Measurements from ENCODE around the gene IRS4. TPM values are rescaled to one million over a fixed set of nuclear protein-coding genes. Genes with fewer than 3 reads are reported as not detected.
A peak's percentile ranks its signal among the peaks of the same experiment; 100 is the strongest.

Gene IRS4
- total RNA-seq, result 1 to 10 TPM in 1 of 4 donors, under 1 TPM in 3; 0.22 to 1.5 (median 0.64) TPM

GRCh38 chrX:108736509-108737479 lies at the start of gene IRS4:
IRS4 (minus strand) TSS chrX:108736563.
- Histone ChIP-seq H3K27ac (peak within 1 kb of the TSS in 1 of 4 donors; percentile 67), H3K27me3 (peaks cover 0 to 93% of the 10 kb centered on the region in 2 donors), H3K4me3 (peak within 1 kb of the TSS; percentile 21 to 58 (median 28)), H3K4me1 (peaks cover 0 to 15% (median 0%) of the 10 kb centered on the region in 4 donors), H3K36me3 (no peaks in the 10 kb centered on the region), H3K9me3 (no peaks in the 10 kb centered on the region)
- TF ChIP-seq EP300 (IDR thresholded peaks at IDR 0.05), result peak in 1 of 2 donors; percentile 26
- TF ChIP-seq CTCF (IDR thresholded peaks at IDR 0.05), result no peak
- TF ChIP-seq POLR2A (IDR thresholded peaks at IDR 0.05), result no peak
- WGBS, 2 donors, result 0 to 38% methylated on average over 29 to 62 of the region's 62 CpGs
- DNase-seq (ENCODE audit: low spot score in 2 of 2), result no peak

- TF ChIP-seq POLR2A (IDR thresholded peaks at IDR 0.05), result no peak
- no peak for TF ChIP-seq EP300 (IDR thresholded peaks at IDR 0.05)
- no peak for TF ChIP-seq CTCF (IDR thresholded peaks at IDR 0.05)
- Histone ChIP-seq H3K9me3 (no peaks in the 10 kb centered on the region), H3K4me3 (no peak overlapping the region), H3K27me3 (peaks cover 0 to 5% of the 10 kb centered on the region in 2 donors), H3K36me3 (no peaks in the 10 kb centered on the region), H3K27ac (no peak overlapping the region), H3K4me1 (no peaks in the 10 kb centered on the region)
- no peak for DNase-seq (ENCODE audit: low spot score in 2 of 2)
These were observed 36.2 kb upstream of the IRS4 start for GRCh38 chrX:108772549-108772948.

GRCh38 chrX:108763559-108763958 lies 27.2 kb upstream of the IRS4 start:
- H3K4me1 ChIP-seq, result no peaks in the 10 kb centered on the region
- no peak overlapping the region for H3K27ac ChIP-seq
- peaks cover 0 to 5% of the 10 kb centered on the region in 2 donors for H3K27me3 ChIP-seq
- no peaks in the 10 kb centered on the region for H3K9me3 ChIP-seq
- TF ChIP-seq EP300 (IDR thresholded peaks at IDR 0.05), result no peak
- TF ChIP-seq CTCF (IDR thresholded peaks at IDR 0.05), result no peak
- TF ChIP-seq POLR2A (IDR thresholded peaks at IDR 0.05), result no peak
- 60% methylated on average over 1 of the region's 1 CpG; no CpG with 5 or more reads in 1 of the 2 donors for WGBS, 2 donors
- no peak for DNase-seq (ENCODE audit: low spot score in 2 of 2)
- H3K4me3 ChIP-seq, result no peak overlapping the region
- H3K36me3 ChIP-seq, result no peaks in the 10 kb centered on the region

- Histone ChIP-seq H3K9me3 (no peaks in the 10 kb centered on the region), H3K27me3 (peaks cover 0 to 71% of the 10 kb centered on the region in 2 donors), H3K27ac (no peak overlapping the region), H3K36me3 (no peaks in the 10 kb centered on the region), H3K4me1 (peaks cover 0 to 11% (median 0%) of the 10 kb centered on the region in 4 donors), H3K4me3 (no peak overlapping the region)
- TF ChIP-seq CTCF (IDR thresholded peaks at IDR 0.05), result no peak
- no peak for DNase-seq (ENCODE audit: low spot score in 2 of 2)
- 30 to 70% methylated on average over 1 of the region's 1 CpG for WGBS, 2 donors
These were observed 4.0 kb upstream of the IRS4 start for GRCh38 chrX:108740299-108740774.

GRCh38 chrX:108737754-108738153 lies 1.4 kb upstream of the IRS4 start:
- 41 to 42% methylated on average over 5 of the region's 5 CpGs for WGBS, 2 donors
- H3K27me3 ChIP-seq, result peaks cover 0 to 94% of the 10 kb centered on the region in 2 donors
- no peak for DNase-seq (ENCODE audit: low spot score in 2 of 2)
- peak overlapping the region in 1 of 4 donors; percentile 58 for H3K4me3 ChIP-seq
- no peaks in the 10 kb centered on the region for H3K9me3 ChIP-seq
- TF ChIP-seq POLR2A (IDR thresholded peaks at IDR 0.05) (no peak), CTCF (IDR thresholded peaks at IDR 0.05) (no peak), EP300 (IDR thresholded peaks at IDR 0.05) (no peak)
- no peak overlapping the region for H3K27ac ChIP-seq
- no peaks in the 10 kb centered on the region for H3K36me3 ChIP-seq
- peaks cover 0 to 15% (median 0%) of the 10 kb centered on the region in 4 donors for H3K4me1 ChIP-seq

Measured in tibial nerve (tissue), 4 donors.